ENCODE measurements around the gene COPB2.

DNA sequence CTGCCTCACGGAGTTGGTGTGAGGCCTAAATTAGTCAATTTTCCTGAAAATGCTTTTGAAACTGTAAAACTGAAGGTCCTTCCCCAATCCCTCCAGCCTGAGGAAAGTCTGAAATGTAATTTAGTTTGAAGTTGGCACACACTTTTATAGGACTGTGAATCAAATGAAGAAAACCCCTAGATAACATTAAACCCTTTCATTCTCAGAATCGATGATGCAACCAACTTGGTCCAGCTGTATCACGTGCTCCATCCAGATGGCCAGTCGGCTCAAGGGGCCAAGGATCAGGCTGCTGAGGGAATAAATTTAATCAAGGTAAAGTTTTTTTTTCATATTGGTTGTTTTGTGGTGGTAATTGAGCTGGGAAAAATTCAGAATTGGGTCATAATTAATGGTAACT lies 34.0 kb downstream of the COPB2 start:
- TF ChIP-seq, protein P1, sequence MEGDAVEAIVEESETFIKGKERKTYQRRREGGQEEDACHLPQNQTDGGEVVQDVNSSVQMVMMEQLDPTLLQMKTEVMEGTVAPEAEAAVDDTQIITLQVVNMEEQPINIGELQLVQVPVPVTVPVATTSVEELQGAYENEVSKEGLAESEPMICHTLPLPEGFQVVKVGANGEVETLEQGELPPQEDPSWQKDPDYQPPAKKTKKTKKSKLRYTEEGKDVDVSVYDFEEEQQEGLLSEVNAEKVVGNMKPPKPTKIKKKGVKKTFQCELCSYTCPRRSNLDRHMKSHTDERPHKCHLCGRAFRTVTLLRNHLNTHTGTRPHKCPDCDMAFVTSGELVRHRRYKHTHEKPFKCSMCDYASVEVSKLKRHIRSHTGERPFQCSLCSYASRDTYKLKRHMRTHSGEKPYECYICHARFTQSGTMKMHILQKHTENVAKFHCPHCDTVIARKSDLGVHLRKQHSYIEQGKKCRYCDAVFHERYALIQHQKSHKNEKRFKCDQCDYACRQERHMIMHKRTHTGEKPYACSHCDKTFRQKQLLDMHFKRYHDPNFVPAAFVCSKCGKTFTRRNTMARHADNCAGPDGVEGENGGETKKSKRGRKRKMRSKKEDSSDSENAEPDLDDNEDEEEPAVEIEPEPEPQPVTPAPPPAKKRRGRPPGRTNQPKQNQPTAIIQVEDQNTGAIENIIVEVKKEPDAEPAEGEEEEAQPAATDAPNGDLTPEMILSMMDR (IDR thresholded peaks at IDR 0.05) = no peak
- TF ChIP-seq POLR2AphosphoS5 (IDR thresholded peaks at IDR 0.05) = no peak
